ENCODE data around the gene SLC8A2. TPM values are rescaled to one million over a fixed set of nuclear protein-coding genes. Genes with fewer than 3 reads are reported as not detected.

The SLC8A2 gene
- total RNA-seq, 2 donors from 2014 or later, result 0.74 to 2.3 TPM

DNA sequence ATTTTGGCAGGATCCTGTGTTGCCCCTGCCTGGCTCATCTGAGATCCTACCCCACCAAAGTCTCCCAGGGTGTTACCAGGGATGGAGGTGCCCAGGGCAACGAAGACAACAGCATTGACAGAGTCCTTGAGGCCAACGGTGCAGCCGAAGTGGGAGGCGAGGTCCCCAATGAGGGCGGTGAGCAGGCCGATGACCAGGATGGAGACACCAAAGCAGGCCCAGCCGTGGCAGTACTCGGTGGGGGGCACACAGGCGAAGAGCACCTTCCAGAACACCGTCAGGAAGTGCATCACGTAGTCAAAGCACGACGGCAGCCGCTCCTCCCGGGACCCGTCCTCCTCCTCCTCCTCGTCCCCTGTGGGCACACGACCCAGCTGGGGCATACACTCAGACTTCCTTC lies 39.6 kb downstream of the SLC8A2 start:
- no peak overlapping the region for H3K4me3 ChIP-seq
- H3K27ac ChIP-seq, result no peak overlapping the region
- no peak for TF ChIP-seq CTCF (IDR thresholded peaks at IDR 0.05)
- H3K36me3 ChIP-seq, result no peaks in the 10 kb centered on the region
- peaks cover 8% of the 10 kb centered on the region for H3K4me1 ChIP-seq
- DNase-seq, result no peak
- no peaks in the 10 kb centered on the region for H3K9me3 ChIP-seq
- H3K27me3 ChIP-seq, result peaks cover 8% of the 10 kb centered on the region
- H3K9ac ChIP-seq (ENCODE audit: low read depth in 2 of 2, low read length in 2 of 2), result no peak overlapping the region
- intact Hi-C loops (cut with DNase I), result no loop called here

GRCh38 chr19:47430041-47430802 lies 41.5 kb downstream of the SLC8A2 start:
- TF ChIP-seq CTCF (IDR thresholded peaks at IDR 0.05), result no peak
- H3K4me1 ChIP-seq, result peaks cover 8% of the 10 kb centered on the region
- intact Hi-C loops (cut with DNase I), result no loop called here
- H3K27ac ChIP-seq, result no peak overlapping the region
- peak; percentile 73 for DNase-seq
- H3K4me3 ChIP-seq, result peak overlapping the region; percentile 5
- H3K27me3 ChIP-seq, result peaks cover 8% of the 10 kb centered on the region
- H3K9me3 ChIP-seq, result no peaks in the 10 kb centered on the region
- H3K9ac ChIP-seq (ENCODE audit: low read depth in 2 of 2, low read length in 2 of 2), result peak overlapping the region in 1 of 2 donors; percentile 0
- H3K36me3 ChIP-seq, result no peaks in the 10 kb centered on the region

DNA sequence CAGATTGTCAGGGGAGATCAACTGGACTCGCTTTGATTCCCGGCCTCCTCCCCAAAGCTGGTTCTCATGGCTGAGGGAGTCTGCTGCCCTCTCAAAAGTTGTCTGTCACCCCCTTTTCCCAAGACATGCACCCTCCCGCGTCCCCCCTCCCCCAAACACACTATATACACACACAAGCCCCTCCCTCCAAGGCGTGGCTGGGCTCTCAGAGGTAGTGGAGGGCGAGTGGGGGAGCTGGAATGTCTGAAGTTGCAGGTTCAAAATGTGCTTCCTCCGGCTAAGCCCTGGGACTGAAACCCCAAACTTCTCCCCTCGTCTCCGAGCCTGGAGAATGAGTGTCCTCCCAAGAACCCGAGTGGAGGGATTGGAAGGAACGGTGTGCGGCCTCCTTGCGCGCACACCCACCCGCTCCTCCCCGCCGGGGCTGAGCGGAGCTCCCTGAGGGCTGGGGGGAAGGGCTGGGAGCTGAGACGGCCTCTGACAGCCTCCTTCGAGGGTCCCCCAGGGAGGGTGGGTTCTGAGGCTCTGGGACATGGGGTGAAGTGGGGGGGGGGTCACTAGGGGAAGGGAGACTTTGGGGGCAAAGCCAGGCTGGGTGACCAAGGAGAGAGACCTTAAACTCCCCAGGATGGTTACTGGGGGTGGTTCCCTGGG lies 42.4 kb downstream of the SLC8A2 start:
- peaks cover 8% of the 10 kb centered on the region for H3K27me3 ChIP-seq
- no peaks in the 10 kb centered on the region for H3K9me3 ChIP-seq
- H3K36me3 ChIP-seq, result no peaks in the 10 kb centered on the region
- DNase-seq, result no peak
- intact Hi-C loops (cut with DNase I), result no loop called here
- peaks cover 8% of the 10 kb centered on the region for H3K4me1 ChIP-seq
- H3K9ac ChIP-seq (ENCODE audit: low read depth in 2 of 2, low read length in 2 of 2), result no peak overlapping the region
- no peak overlapping the region for H3K27ac ChIP-seq
- no peak overlapping the region for H3K4me3 ChIP-seq
- no peak for TF ChIP-seq CTCF (IDR thresholded peaks at IDR 0.05)

DNA sequence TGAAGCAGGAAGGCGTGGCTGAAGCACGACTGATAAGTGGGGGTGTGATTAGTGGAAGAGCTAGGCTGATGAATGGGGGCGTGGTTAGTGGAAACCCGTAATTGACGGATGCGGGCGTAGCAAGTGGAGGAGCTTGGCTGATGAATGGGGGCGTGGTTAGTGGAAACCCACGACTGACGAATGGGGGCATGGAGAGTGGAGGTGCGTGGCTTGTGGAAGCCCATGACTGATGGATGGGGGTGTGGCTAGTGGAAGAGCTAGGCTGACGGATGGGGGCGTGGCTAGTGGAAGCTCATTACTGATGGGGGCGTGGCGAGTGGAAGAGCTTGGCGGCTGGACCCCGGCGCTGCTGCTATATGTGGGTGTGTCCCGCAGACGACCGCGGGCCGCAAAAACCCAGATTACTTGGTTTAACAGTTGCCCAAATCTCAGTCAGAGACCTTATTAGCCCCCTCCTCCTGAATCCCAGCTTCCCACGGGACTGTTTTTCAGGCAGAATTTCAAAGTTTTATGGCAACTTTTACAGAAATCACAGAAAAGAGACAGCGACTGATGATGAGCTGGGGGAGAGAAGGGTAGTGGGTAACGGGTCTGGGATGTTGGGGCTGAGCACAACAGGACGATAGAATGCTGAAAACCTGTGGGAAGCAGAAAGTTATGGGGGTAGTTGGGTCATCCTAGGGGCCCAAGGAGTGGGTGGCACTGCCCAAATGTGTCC lies 43.4 kb downstream of the SLC8A2 start:
- peaks cover 14% of the 10 kb centered on the region for H3K27me3 ChIP-seq
- H3K9ac ChIP-seq (ENCODE audit: low read depth in 2 of 2, low read length in 2 of 2), result no peak overlapping the region
- H3K4me3 ChIP-seq, result no peak overlapping the region
- no peak for TF ChIP-seq CTCF (IDR thresholded peaks at IDR 0.05)
- intact Hi-C loops (cut with DNase I), result no loop called here
- H3K4me1 ChIP-seq, result peaks cover 8% of the 10 kb centered on the region
- no peaks in the 10 kb centered on the region for H3K9me3 ChIP-seq
- H3K27ac ChIP-seq, result no peak overlapping the region
- H3K36me3 ChIP-seq, result no peaks in the 10 kb centered on the region
- peak; percentile 84 for DNase-seq

GRCh38 chr19:47427241-47428176 lies 44.2 kb downstream of the SLC8A2 start:
- Histone ChIP-seq H3K4me1 (peaks cover 8% of the 10 kb centered on the region), H3K27ac (no peak overlapping the region), H3K4me3 (no peak overlapping the region), H3K9ac (ENCODE audit: low read depth in 2 of 2, low read length in 2 of 2) (no peak overlapping the region), H3K9me3 (no peaks in the 10 kb centered on the region), H3K27me3 (peaks cover 23% of the 10 kb centered on the region), H3K36me3 (no peaks in the 10 kb centered on the region)
- peak; percentile 65 for DNase-seq
- intact Hi-C loops (cut with DNase I), result no loop called here
- TF ChIP-seq CTCF (IDR thresholded peaks at IDR 0.05), result peak; percentile 90
